ENCODE data around the gene EPHB6. TPM values are rescaled to one million over a fixed set of nuclear protein-coding genes. Genes with fewer than 3 reads are reported as not detected.

The EPHB6 gene
- total RNA-seq, 2 experiments from 2014 or later: 0.41 to 0.57 TPM

DNA sequence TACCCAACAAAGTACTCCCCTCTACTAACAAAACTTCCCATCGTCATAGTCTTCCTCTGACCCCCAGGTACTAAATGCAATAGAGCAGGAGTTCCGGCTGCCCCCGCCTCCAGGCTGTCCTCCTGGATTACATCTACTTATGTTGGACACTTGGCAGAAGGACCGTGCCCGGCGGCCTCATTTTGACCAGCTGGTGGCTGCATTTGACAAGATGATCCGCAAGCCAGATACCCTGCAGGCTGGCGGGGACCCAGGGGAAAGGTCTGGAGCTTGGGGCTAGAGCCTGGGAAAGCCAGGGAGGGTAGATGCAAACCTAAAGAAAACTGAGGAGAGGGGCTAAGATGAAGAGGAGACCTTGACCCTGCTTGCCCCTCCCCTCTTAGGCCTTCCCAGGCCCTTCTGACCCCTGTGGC, 15.3 kb downstream of the EPHB6 start:
- Histone ChIP-seq H3K79me2 (ENCODE audit: insufficient read depth, low read depth, low read length) (no peaks in the 10 kb centered on the region), H3K9me3 (ENCODE audit: low read length) (no peaks in the 10 kb centered on the region), H3K9me2 (ENCODE audit: insufficient read depth, low read length) (no peaks in the 10 kb centered on the region), H4K20me1 (ENCODE audit: insufficient read depth, low read length) (no peaks in the 10 kb centered on the region), H3K4me2 (ENCODE audit: low read length) (no peak overlapping the region), H3K4me1 (ENCODE audit: insufficient read depth, low read length, poor library complexity, severe bottlenecking) (no peaks in the 10 kb centered on the region), H3K36me3 (ENCODE audit: insufficient read depth, low read length) (no peaks in the 10 kb centered on the region), H3K4me3 (ENCODE audit: low read depth, low read length, poor library complexity, severe bottlenecking) (no peak overlapping the region), H3K27ac (ENCODE audit: low read depth, low read length, poor library complexity, severe bottlenecking) (no peak overlapping the region), H2AFZ (ENCODE audit: low read length) (no peak overlapping the region)
- ChIA-PET POLR2A (no interaction called here), CTCF (ENCODE audit: unreplicated experiment) (no interaction called here)
- TF ChIP-seq EZH2phosphoT487 (IDR thresholded peaks at IDR 0.05; ENCODE audit: borderline replicate concordance, low read depth, low read length): no peak
- TF ChIP-seq, protein P1, sequence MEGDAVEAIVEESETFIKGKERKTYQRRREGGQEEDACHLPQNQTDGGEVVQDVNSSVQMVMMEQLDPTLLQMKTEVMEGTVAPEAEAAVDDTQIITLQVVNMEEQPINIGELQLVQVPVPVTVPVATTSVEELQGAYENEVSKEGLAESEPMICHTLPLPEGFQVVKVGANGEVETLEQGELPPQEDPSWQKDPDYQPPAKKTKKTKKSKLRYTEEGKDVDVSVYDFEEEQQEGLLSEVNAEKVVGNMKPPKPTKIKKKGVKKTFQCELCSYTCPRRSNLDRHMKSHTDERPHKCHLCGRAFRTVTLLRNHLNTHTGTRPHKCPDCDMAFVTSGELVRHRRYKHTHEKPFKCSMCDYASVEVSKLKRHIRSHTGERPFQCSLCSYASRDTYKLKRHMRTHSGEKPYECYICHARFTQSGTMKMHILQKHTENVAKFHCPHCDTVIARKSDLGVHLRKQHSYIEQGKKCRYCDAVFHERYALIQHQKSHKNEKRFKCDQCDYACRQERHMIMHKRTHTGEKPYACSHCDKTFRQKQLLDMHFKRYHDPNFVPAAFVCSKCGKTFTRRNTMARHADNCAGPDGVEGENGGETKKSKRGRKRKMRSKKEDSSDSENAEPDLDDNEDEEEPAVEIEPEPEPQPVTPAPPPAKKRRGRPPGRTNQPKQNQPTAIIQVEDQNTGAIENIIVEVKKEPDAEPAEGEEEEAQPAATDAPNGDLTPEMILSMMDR (conservative IDR thresholded peaks at IDR 0.05; ENCODE audit: low read length): no peak
- no TSS peak for BruUV-seq (replicated peaks)
- intact Hi-C loops (cut with micrococcal nuclease; ENCODE audit: unreplicated experiment): no loop called here
- no peak for DNase-seq (ENCODE audit: low spot score)

DNA sequence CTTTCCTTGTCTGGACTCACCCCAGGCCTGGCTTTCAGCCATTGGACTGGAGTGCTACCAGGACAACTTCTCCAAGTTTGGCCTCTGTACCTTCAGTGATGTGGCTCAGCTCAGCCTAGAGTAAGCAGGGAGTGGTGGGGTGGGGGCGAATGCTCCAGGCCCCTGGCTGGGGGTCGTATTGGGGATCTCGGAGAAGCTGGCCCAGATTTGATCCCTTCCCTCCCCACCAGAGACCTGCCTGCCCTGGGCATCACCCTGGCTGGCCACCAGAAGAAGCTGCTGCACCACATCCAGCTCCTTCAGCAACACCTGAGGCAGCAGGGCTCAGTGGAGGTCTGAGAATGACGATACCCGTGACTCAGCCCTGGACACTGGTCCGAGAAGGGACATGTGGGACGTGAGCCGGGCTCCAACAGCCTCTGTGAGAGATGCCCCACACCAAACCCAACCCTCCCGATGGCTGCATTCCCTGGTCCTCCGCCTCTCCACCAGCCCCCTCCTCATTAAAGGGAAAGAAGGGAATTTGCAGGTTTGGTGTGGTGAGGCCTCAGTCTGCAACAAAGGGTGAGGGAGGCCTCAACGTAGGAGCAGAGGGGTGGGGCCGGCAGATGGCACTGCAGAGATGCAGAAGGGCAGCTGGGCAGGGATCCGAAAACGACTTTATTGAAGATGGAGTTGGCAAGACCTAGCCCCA, 15.8 kb downstream of the EPHB6 start:
- H3K9me2 ChIP-seq (ENCODE audit: insufficient read depth, low read length): no peaks in the 10 kb centered on the region
- H3K27ac ChIP-seq (ENCODE audit: low read depth, low read length, poor library complexity, severe bottlenecking): no peak overlapping the region
- no peaks in the 10 kb centered on the region for H4K20me1 ChIP-seq (ENCODE audit: insufficient read depth, low read length)
- intact Hi-C loops (cut with micrococcal nuclease; ENCODE audit: unreplicated experiment): no loop called here
- TF ChIP-seq, protein P1 (conservative IDR thresholded peaks at IDR 0.05; ENCODE audit: low read length): no peak
- TF ChIP-seq EZH2phosphoT487 (IDR thresholded peaks at IDR 0.05; ENCODE audit: borderline replicate concordance, low read depth, low read length): no peak
- BruUV-seq (replicated peaks): no TSS peak
- H3K9me3 ChIP-seq (ENCODE audit: low read length): no peaks in the 10 kb centered on the region
- H3K79me2 ChIP-seq (ENCODE audit: insufficient read depth, low read depth, low read length): no peaks in the 10 kb centered on the region
- H3K36me3 ChIP-seq (ENCODE audit: insufficient read depth, low read length): no peaks in the 10 kb centered on the region
- H2AFZ ChIP-seq (ENCODE audit: low read length): no peak overlapping the region
- H3K4me1 ChIP-seq (ENCODE audit: insufficient read depth, low read length, poor library complexity, severe bottlenecking): no peaks in the 10 kb centered on the region
- no peak overlapping the region for H3K4me3 ChIP-seq (ENCODE audit: low read depth, low read length, poor library complexity, severe bottlenecking)
- POLR2A ChIA-PET: no interaction called here
- CTCF ChIA-PET (ENCODE audit: unreplicated experiment): no interaction called here
- no peak overlapping the region for H3K4me2 ChIP-seq (ENCODE audit: low read length)
- no peak for DNase-seq (ENCODE audit: low spot score)

DNA sequence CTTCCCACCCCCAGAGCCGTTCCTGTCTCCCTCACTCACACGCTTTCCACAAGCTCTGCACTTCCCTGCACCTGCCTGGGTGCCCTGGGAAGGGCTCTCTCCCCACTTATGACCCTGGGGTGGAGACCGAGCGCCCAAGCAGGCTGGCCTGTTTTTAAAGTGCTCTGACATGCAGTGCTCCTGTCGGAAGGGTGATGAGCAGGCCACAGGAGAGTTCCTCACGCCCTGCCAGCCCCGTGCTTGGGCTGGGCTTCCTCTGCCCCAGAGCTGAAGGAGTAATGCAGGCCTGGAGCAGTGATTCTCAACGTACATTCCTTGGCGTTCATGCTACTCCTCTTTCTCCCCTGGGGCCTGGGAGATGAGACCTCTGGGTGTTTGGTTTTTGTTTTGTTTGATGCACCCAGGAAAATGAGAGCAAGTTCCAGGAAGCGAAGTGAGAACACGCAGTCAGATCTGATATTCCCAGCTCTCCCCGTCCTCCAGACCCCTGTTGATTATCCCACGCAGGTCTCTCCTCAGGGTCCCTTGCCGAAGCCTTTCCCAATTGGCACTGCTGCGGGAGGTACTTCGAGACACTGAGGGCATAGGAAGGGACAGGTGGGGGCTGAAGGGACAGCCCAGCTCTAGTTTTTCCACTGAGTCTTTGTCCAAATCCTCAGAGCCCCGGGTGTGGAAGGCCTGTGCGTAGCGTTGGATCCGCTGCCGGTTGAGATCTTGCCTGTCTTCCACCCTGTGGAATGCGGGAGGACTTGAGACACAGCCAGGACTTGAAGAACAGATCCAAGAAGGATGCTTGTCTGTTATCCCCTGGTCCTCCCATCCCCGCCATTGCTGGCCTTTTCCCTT, 16.6 kb downstream of the EPHB6 start:
- no peak overlapping the region for H3K27ac ChIP-seq (ENCODE audit: low read depth, low read length, poor library complexity, severe bottlenecking)
- TF ChIP-seq, protein P1 (conservative IDR thresholded peaks at IDR 0.05; ENCODE audit: low read length): no peak
- no peak for TF ChIP-seq EZH2phosphoT487 (IDR thresholded peaks at IDR 0.05; ENCODE audit: borderline replicate concordance, low read depth, low read length)
- H2AFZ ChIP-seq (ENCODE audit: low read length): no peak overlapping the region
- H3K4me1 ChIP-seq (ENCODE audit: insufficient read depth, low read length, poor library complexity, severe bottlenecking): no peaks in the 10 kb centered on the region
- H3K9me2 ChIP-seq (ENCODE audit: insufficient read depth, low read length): no peaks in the 10 kb centered on the region
- CTCF ChIA-PET (ENCODE audit: unreplicated experiment): no interaction called here
- no peaks in the 10 kb centered on the region for H4K20me1 ChIP-seq (ENCODE audit: insufficient read depth, low read length)
- H3K79me2 ChIP-seq (ENCODE audit: insufficient read depth, low read depth, low read length): no peaks in the 10 kb centered on the region
- BruUV-seq (replicated peaks): no TSS peak
- no peak overlapping the region for H3K4me3 ChIP-seq (ENCODE audit: low read depth, low read length, poor library complexity, severe bottlenecking)
- H3K9me3 ChIP-seq (ENCODE audit: low read length): no peaks in the 10 kb centered on the region
- H3K36me3 ChIP-seq (ENCODE audit: insufficient read depth, low read length): no peaks in the 10 kb centered on the region
- POLR2A ChIA-PET: no interaction called here
- H3K4me2 ChIP-seq (ENCODE audit: low read length): no peak overlapping the region
- no peak for DNase-seq (ENCODE audit: low spot score)
- intact Hi-C loops (cut with micrococcal nuclease; ENCODE audit: unreplicated experiment): no loop called here

All from OCI-LY7 (cell line).